DOHH2 (cell line): ENCODE data around the gene EFCAB13.
"Not testable (repeated sequence)": the region's sequence is repeated elsewhere in the genome, so short reads cannot be mapped to it uniquely, and the experiment has no call there.

Experiments
- H3F3A ChIP-seq: fragments of 200-600 bp; sonication (generic), shearing (Covaris generic); 2 replicates; pipeline ENCODE4 v1.6.0; 2016; ENCODE audit warnings: antibody characterized with exemption, mild to moderate bottlenecking; ENCODE audit not compliant: control insufficient read depth, insufficient read depth
- H3K27ac ChIP-seq: fragments of 200-600 bp; sonication (generic); 2 replicates; pipeline ENCODE4 v1.5.1; 2014; ENCODE audit warnings: low read depth, mild to moderate bottlenecking, low read length, moderate library complexity
- H3K27me3 ChIP-seq: fragments of 200-600 bp; sonication (generic); 2 replicates; pipeline ENCODE4 v1.6.1; 2014; ENCODE audit warnings: mild to moderate bottlenecking, low read length, mixed read lengths; ENCODE audit not compliant: control insufficient read depth
- H3K36me3 ChIP-seq: fragments of 200-600 bp; sonication (generic); 2 replicates; pipeline ENCODE4 v1.6.1; 2014; ENCODE audit warnings: mild to moderate bottlenecking, low read length, moderate library complexity, mixed read lengths; ENCODE audit not compliant: control insufficient read depth
- H3K4me1 ChIP-seq: fragments of 200-600 bp; sonication (generic); 2 replicates; pipeline ENCODE4 v1.6.1; 2014; ENCODE audit warnings: mild to moderate bottlenecking, low read length, mixed read lengths; ENCODE audit not compliant: control insufficient read depth
- H3K4me2 ChIP-seq: fragments of 200-600 bp; sonication (generic); 2 replicates; pipeline ENCODE4 v1.6.0; 2014; ENCODE audit warnings: mild to moderate bottlenecking, low read length, moderate library complexity
- H3K4me3 ChIP-seq: fragments of 200-600 bp; sonication (generic); 2 replicates; pipeline ENCODE4 v1.5.1; 2014; ENCODE audit warnings: mild to moderate bottlenecking, low read length, mixed read lengths
- H3K79me2 ChIP-seq: fragments of 200-600 bp; sonication (generic); 2 replicates; pipeline ENCODE4 v1.6.1; 2014; ENCODE audit warnings: mild to moderate bottlenecking, low read length, mixed read lengths; ENCODE audit not compliant: control insufficient read depth
- H3K9me2 ChIP-seq: fragments of 200-600 bp; sonication (generic); replicated peaks from 2 replicates; pipeline ENCODE4 v1.6.1; 2014; ENCODE audit warnings: mild to moderate bottlenecking, low read length, mixed read lengths; ENCODE audit not compliant: control insufficient read depth
- H3K9me3 ChIP-seq: fragments of 200-600 bp; sonication (generic); 2 replicates; pipeline ENCODE4 v1.6.1; 2014; ENCODE audit warnings: antibody characterized with exemption, low read length, mixed read lengths; ENCODE audit not compliant: control insufficient read depth, insufficient read depth
- H4K20me1 ChIP-seq: fragments of 200-600 bp; sonication (generic); 2 replicates; pipeline ENCODE4 v1.6.0; 2014; ENCODE audit warnings: low read depth, mild to moderate bottlenecking, antibody characterized with exemption, low read length, moderate library complexity; ENCODE audit not compliant: control insufficient read depth, insufficient read depth
- EZH2phosphoT487 ChIP-seq: fragments of 200-600 bp; sonication (generic); IDR thresholded peaks from 2 replicates; pipeline ENCODE4 v1.6.1; 2017; ENCODE audit warnings: borderline replicate concordance, mild to moderate bottlenecking, antibody characterized with exemption, low read length, moderate library complexity, mixed read lengths
- TF ChIP-seq, protein P1 (sequence below): fragments of 200-600 bp; sonication (generic); IDR thresholded peaks from one replicate; pipeline ENCODE4 v1.5.1; 2014; ENCODE audit warnings: antibody characterized with exemption, mild to moderate bottlenecking, low read depth, low read length; ENCODE audit not compliant: poor library complexity, severe bottlenecking

EFCAB13 gene

DNA sequence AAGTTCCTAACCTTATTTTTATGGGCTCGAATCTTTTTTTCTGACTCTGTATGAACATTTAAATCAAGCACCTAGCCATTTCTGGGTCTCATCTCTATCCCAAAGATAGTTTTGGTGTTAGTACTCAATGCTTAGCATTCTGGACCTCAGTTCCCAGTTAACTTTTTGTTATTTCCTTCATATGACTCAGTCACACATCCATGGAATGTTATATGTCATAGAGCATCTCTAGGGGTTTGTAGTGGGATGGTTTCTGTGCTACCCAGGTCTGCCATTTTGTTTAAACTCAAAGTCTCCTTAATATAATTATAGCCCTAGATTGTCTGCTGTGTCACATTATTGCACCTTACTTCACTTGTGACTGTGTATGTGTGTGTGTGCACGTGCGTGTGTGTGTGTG lies 90.1 kb downstream of the EFCAB13 start:
- Histone ChIP-seq H3K9me3 (no peaks in the 10 kb centered on the region), H3K79me2 (no peaks in the 10 kb centered on the region), H3K27ac (no peak overlapping the region), H4K20me1 (no peaks in the 10 kb centered on the region), H3K4me2 (no peak overlapping the region), H3K9me2 (no peaks in the 10 kb centered on the region), H3K4me3 (no peak overlapping the region), H3K4me1 (no peaks in the 10 kb centered on the region), H3K27me3 (no peaks in the 10 kb centered on the region), H3F3A (no peaks in the 10 kb centered on the region), H3K36me3 (no peaks in the 10 kb centered on the region)
- no peak for TF ChIP-seq EZH2phosphoT487
- TF ChIP-seq, protein P1, sequence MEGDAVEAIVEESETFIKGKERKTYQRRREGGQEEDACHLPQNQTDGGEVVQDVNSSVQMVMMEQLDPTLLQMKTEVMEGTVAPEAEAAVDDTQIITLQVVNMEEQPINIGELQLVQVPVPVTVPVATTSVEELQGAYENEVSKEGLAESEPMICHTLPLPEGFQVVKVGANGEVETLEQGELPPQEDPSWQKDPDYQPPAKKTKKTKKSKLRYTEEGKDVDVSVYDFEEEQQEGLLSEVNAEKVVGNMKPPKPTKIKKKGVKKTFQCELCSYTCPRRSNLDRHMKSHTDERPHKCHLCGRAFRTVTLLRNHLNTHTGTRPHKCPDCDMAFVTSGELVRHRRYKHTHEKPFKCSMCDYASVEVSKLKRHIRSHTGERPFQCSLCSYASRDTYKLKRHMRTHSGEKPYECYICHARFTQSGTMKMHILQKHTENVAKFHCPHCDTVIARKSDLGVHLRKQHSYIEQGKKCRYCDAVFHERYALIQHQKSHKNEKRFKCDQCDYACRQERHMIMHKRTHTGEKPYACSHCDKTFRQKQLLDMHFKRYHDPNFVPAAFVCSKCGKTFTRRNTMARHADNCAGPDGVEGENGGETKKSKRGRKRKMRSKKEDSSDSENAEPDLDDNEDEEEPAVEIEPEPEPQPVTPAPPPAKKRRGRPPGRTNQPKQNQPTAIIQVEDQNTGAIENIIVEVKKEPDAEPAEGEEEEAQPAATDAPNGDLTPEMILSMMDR, result no peak

DNA sequence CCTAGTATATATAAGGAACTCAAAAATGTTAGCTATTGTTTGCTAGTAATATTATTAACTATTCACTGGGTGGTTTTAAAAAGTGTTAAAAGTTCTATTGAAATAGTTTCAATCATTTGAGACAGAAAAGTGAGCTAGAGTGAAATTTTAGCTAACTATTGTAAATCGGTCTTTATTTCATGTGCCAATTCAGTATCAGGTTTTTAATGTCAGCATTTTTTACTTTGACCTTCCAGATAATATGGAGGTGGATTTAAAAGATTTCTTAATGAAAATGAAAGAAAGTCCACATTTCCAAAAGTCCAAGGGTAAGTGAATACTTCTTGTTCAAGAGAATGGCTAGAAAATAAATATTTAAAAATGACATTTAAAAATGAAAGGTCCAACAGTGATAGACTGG lies 90.9 kb downstream of the EFCAB13 start:
- TF ChIP-seq, protein P1, result no peak
- no peak for TF ChIP-seq EZH2phosphoT487
- no peaks in the 10 kb centered on the region for H4K20me1 ChIP-seq
- no peak overlapping the region for H3K4me2 ChIP-seq
- no peak overlapping the region for H3K4me3 ChIP-seq
- H3F3A ChIP-seq, result no peaks in the 10 kb centered on the region
- no peaks in the 10 kb centered on the region for H3K27me3 ChIP-seq
- no peaks in the 10 kb centered on the region for H3K9me3 ChIP-seq
- no peak overlapping the region for H3K27ac ChIP-seq
- H3K36me3 ChIP-seq, result no peaks in the 10 kb centered on the region
- H3K79me2 ChIP-seq, result no peaks in the 10 kb centered on the region
- no peaks in the 10 kb centered on the region for H3K9me2 ChIP-seq
- no peaks in the 10 kb centered on the region for H3K4me1 ChIP-seq

DNA sequence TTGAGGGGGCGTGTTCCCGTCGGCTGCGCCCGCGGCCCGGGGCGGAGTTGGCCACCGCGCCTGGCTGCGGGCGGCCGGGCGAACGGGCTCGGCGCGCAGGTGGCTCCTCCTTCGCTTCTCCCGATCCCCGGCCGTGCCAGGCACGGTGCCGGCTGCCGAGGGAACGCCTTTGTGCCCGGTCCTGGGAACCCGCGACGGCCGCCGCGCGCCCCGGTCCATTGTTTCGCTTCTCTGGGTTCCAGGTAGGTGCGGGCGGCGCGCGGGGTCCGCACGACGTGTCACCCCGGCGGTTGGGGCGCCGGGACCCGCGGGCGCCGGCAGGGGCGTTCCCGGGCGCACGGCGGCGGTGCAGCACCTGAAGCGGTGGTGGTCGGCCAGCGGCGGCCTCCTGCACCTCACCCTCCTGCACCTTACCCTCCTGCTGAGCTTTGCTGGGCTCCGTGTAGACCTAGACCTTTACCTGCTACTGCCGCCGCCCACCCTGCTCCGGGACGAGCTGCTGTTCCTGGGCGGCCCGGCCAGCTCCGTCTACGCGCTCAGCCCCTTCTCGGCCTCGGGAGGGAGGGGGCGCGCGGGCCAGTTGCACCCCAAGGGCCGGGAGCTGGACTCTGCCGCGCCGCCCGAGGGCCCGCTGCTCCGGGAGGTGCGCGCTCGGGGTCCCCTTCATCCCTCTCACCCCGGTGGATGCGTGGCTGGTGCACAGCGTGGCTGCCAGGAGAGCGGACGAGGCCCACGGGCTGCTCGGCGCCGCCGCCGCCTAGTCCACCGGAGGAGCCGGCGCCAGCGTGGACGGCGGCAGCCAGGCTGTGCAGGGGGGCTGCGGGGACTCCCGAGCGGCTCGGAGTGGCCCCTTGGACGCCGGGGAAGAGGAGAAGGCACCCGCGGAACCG lies 99.9 kb downstream of the EFCAB13 start:
- Histone ChIP-seq H3K4me2 (no peak overlapping the region), H3K9me2 (no peaks in the 10 kb centered on the region), H3K36me3 (no peaks in the 10 kb centered on the region), H4K20me1 (no peaks in the 10 kb centered on the region), H3K4me3 (no peak overlapping the region), H3K4me1 (no peaks in the 10 kb centered on the region), H3K27ac (no peak overlapping the region), H3F3A (no peaks in the 10 kb centered on the region), H3K79me2 (no peaks in the 10 kb centered on the region), H3K27me3 (no peaks in the 10 kb centered on the region), H3K9me3 (no peaks in the 10 kb centered on the region)
- TF ChIP-seq, protein P1, result no peak
- no peak for TF ChIP-seq EZH2phosphoT487

DNA sequence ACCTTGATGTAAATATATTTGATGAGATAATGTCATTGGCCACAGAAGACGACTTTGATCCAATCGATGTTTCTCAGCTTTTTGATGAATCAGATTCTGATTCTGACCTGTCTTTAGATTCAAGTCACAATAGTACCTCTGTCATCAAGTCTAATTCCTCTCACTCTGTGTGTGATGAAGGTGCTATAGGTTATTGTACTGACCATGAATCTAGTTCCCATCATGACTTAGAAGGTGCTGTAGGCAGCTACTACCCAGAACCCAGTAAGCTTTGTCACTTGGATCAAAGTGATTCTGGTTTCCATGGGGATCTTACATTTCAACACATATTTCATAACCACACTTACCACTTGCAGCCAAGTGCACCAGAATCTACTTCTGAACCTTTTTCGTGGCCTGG lies 101.5 kb downstream of the EFCAB13 start:
- H3K9me2 ChIP-seq, H3K79me2 ChIP-seq, H3K27me3 ChIP-seq, H3K4me2 ChIP-seq, H3K4me1 ChIP-seq, H3K4me3 ChIP-seq, H3K36me3 ChIP-seq, H3F3A ChIP-seq, H3K9me3 ChIP-seq, H3K27ac ChIP-seq, H4K20me1 ChIP-seq: not testable (repeated sequence)

DNA sequence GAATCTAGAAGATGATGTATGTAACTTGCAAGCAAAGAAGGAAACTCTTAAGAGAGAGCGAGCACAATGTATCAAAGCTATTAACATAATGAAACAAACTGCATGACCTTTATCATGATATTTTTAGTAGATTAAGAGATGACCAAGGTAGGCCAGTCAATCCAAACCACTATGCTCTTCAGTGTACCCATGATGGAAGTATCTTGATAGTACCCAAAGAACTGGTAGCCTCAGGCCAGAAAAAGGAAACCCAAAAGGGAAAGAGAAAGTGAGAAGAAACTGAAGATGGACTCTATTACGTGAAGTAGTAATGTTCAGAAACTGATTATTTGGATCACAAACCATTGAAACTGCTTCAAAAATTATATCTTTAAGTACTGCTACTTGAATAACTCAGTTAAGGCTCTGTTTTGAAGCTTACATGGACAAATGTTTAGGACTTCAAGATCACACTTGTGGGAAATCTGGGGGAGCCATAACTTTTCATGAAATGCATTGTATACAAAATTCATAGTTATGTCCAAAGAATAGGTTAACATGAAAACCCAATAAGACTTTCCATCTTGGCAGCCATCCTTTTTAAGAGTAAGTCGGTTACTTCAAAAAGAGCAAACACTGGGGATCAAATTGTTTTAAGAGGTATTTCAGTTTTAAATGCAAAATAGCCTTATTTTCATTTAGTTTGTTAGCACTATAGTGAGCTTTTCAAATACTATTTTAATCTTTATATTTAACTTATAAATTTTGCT lies 102.3 kb downstream of the EFCAB13 start:
- H3F3A ChIP-seq, H3K27me3 ChIP-seq, H3K9me2 ChIP-seq, H3K4me3 ChIP-seq, H3K79me2 ChIP-seq, H3K9me3 ChIP-seq, H3K27ac ChIP-seq, H4K20me1 ChIP-seq, H3K36me3 ChIP-seq, H3K4me1 ChIP-seq, H3K4me2 ChIP-seq: not testable (repeated sequence)
